Measurements from ENCODE around the gene ABCF3.

The ABCF3 gene

DNA sequence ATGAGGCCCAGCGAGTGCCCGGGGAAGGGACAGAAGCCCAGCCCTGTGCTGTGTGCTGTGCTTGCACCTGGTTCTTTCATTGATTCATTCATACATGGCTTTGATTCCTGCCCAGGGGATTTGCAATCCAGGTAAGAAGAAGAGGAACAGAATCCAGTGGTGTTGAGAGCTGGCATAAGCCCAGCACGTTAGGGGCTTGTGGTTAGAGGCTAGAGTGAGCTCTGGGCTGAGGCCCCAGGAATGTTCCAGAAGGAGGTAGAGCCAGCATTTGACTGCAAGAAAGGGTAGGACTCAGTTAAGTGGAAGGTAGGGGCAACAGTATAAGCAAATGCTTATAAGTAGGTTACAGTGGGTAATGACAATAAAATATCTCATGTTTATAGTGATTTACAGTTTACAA is 45.7 kb downstream of the ABCF3 start:
- DNase-seq (ENCODE audit: low read depth), result no peak

DNA sequence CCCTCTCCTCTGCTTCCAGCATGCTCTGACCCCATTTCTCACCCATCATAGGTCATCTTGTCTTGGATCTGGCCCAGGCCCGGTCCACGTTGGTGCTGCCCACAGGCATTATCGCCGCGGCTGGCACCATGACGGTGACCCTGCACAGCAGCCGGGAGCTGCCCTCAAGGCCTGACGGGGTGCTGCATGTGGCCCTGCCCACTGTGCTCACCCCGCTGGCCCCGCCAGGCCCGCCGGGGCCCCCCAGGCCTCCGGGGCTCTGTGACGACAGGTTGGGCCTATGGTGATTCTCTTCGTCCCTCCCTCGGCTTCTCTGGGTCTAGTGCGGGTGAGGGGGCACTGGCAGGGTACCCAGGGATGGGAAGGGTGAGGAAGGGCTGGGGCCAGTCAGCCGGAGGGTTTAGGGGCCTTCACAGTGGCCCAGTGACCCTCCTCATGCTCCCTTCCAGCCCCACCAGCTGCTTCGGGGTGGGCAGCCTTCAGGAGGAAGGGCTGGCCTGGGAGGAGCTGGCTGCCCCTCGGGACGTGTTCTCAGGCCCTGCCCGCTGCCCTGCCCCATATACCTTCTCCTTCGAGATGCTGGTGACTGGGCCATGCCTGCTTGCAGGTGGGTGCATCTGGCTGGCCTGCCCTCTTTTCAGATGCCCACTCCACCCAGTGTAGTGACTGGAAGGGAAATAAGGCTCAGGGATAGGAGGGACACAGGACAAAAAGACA is 47.3 kb downstream of the ABCF3 start:
- DNase-seq (ENCODE audit: low read depth), result no peak

DNA sequence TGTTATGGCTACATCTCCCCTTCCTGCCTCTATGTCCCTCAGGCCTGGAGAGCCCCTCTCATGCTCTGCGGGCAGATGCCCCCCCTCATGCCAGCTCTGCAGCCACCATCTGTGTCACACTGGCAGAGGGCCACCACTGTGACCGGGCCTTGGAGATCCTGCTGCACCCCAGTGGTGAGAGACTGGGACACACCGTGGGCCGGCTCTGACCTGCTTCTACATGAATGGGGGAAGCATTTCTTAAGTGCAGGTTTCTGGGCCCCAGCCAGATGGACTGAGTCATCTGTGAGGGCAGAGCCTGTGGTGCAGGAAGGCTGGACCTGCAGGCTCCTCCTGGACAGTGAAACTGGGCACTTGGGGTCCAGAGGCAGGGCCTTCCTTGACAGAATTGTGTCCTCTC is 48.2 kb downstream of the ABCF3 start:
- DNase-seq (ENCODE audit: low read depth), result peak; percentile 80

DNA sequence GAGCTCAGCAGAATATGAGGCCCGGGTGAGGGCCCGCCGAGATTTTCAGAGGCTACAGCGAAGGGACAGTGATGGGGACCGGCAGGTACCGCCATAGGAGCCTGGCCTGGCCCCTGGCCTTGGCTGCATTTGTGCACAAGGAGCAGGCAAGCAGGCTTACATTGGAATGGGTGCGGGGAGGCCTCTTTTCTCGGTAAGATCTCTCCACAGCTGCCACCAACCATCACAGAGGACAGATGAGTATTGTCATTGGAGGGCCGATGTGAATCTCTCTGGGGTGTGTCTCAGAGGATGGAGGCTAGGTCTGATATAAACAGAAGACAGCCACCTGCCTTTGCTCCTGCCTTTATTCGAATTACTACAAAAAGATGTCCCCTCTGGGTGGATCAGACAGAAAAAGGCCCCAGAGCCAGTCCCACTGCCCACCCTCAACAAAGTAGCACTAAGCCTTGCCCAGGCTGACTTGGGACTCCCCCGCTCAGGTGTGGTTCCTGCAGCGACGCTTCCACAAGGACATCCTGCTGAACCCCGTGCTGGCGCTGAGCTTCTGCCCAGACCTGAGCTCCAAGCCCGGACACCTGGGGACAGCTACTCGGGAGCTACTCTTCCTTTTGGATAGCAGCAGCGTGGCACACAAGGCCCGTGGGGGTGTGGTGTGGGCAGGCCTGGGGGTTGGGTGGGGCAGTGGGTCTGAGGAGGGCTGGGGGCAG is 48.8 kb downstream of the ABCF3 start:
- no peak for DNase-seq (ENCODE audit: low read depth)

DNA sequence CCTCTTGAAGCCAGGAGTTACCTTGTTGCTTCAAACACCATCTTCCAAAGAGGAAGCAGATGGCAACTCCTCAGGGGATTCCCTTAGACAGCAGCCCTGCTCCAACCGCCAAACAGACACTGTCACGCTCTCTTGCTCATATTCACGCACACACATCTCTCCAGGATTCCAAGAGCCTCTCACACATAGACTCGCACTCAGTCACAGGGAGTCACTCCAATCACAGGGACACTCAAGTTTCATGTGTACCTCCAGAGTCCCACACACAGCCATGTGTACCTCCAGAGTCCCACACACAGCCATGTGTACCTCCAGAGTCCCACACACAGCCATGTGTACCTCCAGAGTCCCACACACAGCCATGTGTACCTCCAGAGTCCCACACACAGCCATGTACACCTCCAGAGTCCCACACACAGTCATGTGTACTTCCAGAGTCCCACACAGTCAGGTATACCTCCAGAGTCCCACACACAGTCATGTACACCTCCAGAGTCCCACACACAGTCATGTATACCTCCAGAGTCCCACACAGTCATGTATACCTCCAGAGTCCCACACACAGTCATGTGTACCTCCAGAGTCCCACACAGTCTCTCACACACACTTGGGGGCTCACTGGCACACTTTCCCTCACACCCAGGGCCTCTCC is 49.5 kb downstream of the ABCF3 start:
- no peak for DNase-seq (ENCODE audit: low read depth)

DNA sequence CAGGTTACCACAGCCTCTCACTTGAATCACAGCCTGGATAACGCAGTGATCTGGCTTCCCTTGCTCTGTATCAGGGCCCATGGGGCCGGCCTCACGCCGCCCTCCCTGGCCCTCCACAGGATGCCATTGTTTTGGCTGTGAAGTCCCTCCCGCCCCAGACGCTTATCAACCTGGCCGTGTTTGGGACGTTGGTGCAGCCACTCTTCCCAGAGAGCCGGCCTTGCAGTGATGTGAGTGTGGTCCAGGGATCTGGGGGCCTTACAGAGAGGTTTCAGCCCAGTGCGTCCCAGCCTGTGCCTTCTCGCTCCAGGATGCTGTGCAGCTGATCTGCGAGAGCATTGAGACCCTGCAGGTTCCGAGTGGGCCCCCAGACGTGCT is 50.0 kb downstream of the ABCF3 start:
- no peak for DNase-seq (ENCODE audit: low read depth)

DNA sequence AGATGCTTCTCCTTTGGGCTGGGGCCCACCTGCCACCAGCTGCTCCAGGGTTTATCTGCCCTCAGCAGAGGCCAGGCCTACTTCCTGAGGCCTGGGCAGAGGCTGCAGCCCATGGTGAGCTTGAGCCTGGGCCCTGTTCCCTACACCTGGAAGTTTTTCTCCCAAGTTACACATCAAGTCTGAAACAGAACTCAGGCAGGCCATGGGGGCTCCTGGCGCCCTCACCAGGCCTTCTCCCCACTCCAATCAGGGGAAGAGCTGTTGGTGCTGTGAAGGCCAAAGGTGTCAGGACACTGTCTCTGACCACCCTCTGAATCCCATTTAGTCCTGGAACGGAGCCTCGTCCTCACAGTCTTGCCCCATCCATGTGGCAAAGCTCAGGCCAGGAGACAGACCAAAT is 50.6 kb downstream of the ABCF3 start:
- DNase-seq (ENCODE audit: low read depth), result no peak

DNA sequence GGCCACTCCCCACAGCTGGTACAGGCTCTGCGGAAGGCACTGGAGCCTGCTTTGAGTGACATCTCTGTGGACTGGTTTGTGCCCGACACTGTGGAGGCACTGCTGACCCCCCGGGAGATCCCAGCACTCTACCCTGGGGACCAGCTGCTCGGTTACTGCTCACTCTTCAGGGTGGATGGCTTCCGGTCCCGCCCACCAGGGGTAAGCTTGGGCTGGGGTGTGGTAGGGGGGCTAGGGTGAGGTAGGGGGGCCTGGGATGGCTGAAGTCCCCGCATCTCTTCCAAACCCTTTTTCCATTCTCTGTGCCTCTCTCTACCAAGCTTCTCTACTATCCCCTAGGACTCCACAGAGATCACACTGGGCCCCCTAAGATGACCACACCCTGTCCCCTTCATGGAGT is 51.2 kb downstream of the ABCF3 start:
- DNase-seq (ENCODE audit: low read depth), result no peak

DNA sequence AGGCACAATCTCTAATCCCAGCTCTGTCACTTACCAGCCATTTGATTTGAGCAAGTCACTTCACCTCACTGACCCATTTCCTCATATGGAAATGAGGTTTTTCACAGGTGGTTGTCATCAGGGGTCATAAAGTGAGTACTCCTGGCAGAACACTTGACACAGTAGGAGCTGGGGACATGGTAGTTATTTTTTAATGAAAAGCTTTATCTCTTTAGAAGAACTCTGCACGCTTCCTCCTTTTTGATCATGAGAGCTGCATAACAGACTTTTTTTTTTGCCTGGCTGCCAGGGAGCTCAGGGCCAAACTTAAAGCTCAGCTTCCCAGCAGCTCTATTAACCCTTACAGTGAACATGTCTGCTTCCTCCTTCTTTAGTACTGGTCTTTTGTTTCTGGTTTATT is 51.8 kb downstream of the ABCF3 start:
- no peak for DNase-seq (ENCODE audit: low read depth)

DNA sequence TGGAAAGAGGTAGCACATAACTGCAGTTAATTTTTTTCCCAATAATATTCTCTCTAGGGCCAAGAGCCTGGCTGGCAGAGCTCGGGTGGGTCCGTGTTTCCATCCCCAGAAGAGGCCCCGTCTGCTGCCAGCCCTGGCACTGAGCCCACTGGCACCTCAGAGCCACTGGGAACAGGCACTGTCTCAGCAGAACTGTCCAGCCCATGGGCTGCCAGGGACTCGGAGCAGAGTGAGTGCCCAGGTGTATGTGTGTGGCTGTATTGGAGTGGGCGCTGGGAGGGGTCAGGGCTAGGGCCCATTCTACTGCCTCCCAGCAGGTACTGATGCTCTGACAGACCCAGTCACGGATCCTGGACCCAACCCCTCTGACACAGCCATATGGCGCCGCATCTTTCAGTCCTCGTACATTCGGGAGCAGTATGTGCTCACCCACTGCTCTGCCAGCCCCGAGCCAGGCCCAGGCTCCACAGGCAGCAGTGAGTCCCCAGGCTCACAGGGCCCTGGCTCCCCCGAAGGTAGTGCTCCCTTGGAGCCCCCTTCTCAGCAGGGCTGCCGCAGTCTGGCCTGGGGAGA is 52.3 kb downstream of the ABCF3 start:
- no peak for DNase-seq (ENCODE audit: low read depth)

DNA sequence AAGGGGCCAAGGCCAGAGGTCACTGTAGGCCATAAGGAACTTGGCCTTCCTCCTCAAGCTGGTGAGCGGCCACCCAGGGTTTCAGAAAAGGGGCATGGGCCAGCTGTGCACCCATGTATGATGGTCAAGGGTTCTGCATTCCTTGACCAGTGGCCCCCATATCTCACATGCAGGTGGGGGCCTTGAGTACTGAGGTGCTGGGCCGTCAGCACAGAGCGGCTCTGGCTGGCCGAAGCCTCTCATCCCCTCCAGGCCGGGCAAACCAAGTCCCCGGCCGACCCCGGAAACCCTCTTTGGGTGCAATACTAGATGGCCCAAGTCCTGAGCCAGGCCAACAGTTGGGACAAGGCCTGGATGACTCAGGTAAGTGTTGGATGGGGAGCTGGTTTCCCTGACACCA is 53.2 kb downstream of the ABCF3 start:
- DNase-seq (ENCODE audit: low read depth), result no peak

DNA sequence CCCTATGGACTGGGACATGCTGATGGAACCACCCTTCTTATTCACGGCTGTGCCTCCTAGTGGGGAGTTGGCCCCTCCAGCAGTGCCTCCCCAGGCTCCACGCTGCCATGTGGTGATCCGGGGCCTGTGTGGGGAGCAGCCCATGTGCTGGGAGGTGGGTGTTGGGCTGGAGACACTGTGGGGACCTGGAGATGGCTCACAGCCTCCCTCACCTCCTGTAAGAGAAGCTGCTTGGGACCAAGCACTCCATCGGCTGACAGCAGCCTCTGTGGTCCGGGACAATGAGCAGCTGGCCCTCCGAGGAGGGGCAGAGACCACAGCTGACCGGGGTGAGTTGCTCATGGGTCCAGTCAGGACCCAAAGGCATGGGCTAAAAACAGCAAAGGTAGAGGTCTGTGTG is 53.7 kb downstream of the ABCF3 start:
- DNase-seq (ENCODE audit: low read depth), result no peak

DNA sequence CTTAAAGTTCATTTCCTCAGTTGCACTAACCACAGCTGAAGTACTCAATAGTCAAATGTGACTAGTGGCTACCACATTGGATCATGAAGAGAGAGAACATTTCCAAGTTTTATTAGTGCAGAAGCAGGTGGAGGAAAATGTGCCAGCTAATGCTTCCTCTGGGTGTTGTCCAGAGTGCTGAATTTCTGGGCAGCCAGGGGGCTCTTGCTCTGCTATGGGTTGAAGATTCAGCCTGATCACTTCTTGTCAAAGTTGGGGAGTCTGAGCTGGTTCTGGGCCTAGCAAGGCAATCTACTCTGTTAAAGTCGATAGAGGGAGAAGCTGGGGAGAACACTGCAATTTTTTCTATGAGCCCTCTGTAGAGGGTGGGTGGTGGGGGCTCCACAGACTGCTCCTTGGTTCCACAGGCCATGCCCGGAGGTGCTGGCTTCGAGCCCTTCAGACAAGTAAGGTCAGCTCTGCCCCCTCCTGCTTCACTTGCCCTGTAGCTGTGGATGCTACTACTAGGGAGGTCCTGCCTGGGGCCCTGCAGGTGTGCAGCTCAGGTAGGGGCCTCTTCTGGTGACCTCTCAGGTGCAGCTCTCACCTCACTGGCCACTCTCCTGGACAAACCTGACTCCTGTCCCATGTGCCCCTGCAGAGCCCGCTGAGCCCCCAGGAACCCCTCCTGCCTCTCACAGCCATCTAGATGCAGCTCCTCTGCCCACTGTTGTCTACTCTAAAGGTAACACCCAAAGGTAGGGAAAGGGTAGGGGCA is 54.6 kb downstream of the ABCF3 start:
- DNase-seq (ENCODE audit: low read depth), result peak; percentile 55

DNA sequence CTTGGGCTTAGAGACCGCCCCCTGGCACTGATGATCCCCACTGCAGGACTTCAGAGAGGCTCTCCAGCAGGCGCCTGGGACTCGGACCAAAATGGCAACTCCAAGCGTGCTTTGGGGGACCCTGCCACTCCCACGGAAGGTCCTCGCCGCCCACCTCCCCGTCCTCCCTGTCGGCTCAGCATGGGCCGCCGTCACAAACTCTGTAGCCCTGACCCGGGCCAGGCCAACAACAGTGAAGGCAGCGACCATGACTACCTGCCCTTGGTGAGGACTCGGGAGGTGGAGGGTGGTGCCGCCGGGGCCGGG is 55.1 kb downstream of the ABCF3 start:
- no peak for DNase-seq (ENCODE audit: low read depth)

DNA sequence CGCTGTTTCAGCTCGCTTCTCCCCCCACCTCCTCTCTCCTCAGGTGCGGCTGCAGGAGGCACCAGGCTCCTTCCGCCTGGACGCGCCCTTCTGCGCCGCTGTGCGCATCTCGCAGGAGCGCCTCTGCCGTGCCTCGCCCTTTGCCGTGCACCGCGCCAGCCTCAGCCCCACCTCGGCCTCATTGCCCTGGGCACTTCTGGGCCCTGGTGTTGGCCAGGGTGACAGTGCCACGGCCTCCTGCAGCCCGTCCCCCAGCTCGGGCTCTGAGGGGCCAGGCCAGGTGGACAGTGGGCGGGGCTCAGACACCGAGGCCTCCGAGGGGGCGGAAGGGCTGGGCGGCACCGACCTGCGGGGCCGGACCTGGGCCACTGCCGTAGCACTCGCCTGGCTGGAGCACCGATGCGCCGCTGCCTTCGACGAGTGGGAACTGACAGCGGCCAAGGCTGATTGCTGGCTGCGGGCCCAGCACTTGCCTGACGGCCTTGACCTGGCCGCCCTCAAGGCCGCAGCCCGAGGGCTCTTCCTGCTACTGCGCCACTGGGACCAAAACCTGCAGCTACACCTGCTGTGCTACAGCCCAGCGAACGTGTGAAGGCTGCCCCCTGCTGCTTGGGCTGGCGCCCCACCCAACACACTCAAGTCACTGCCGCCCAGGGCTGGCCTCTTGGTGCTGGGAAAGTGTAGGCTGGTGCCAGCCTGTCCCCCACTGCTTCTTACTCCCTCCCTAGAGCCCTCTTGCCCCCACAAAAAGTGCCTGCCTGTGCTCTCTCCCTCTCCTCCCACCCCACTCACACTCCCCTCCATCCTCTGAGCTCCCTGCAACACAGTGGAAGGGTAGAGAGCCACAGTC is 55.7 kb downstream of the ABCF3 start:
- DNase-seq (ENCODE audit: low read depth), result peak; percentile 28

DNA sequence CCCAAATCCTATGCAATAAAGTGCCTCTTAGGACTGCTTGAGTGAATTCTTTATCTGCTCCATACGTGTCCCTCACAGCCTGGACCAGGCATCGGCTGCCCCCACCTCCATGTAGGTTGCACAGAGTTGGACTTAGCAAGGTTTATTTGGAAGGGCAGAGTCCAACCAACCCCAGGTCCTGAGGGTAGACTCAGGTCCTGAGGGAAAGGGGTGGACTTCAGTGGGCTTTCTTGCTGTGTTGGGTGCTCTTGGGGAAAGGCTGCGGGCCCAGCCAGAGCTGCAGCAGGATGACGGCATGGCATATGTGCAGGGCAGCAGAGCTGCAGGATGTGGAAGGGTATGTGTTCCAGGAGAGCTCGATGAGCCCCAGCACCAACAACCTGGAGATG is 56.3 kb downstream of the ABCF3 start:
- no peak for DNase-seq (ENCODE audit: low read depth)
